Duodenal mucosa (tissue), 2 donors: Measurements from ENCODE around the gene CARS2.
"Not testable (repeated sequence)": the region's sequence is repeated elsewhere in the genome, so short reads cannot be mapped to it uniquely, and the experiment has no call there.

Experiments used
- H3K27ac ChIP-seq: one replicate; pipeline ENCODE4 v1.7.0; 2013; ENCODE audit warnings: low read depth, low read length
- H3K27me3 ChIP-seq, 2 donors: one replicate each; pipeline ENCODE4 v1.7.0; 2013; ENCODE audit warnings: low read length in 2 of 2, control low read depth in 1 of 2; ENCODE audit not compliant: insufficient read depth in 2 of 2, control insufficient read depth in 1 of 2
- H3K36me3 ChIP-seq, 2 donors: one replicate each; pipeline ENCODE4 v1.7.0; 2013; ENCODE audit warnings: low read length in 2 of 2, control low read depth in 1 of 2; ENCODE audit not compliant: insufficient read depth in 2 of 2, control insufficient read depth in 1 of 2
- H3K4me1 ChIP-seq, 2 donors: one replicate each; pipeline ENCODE4 v1.7.0; 2013; ENCODE audit warnings: low read length in 2 of 2, control low read depth in 1 of 2; ENCODE audit not compliant: insufficient read depth in 2 of 2, control insufficient read depth in 1 of 2
- H3K4me3 ChIP-seq, 2 donors: one replicate each; pipeline ENCODE4 v1.7.0; 2013; ENCODE audit warnings: low read length in 2 of 2, low read depth in 1 of 2
- H3K9ac ChIP-seq, 2 donors: one replicate each; pipeline ENCODE4 v1.7.0; 2013; ENCODE audit warnings: low read length in 2 of 2, low read depth in 1 of 2
- H3K9me3 ChIP-seq, 2 donors: one replicate each; pipeline ENCODE4 v1.7.0; 2013; ENCODE audit warnings: low read length in 2 of 2, control low read depth in 1 of 2; ENCODE audit not compliant: control insufficient read depth in 1 of 2

CARS2 gene

DNA sequence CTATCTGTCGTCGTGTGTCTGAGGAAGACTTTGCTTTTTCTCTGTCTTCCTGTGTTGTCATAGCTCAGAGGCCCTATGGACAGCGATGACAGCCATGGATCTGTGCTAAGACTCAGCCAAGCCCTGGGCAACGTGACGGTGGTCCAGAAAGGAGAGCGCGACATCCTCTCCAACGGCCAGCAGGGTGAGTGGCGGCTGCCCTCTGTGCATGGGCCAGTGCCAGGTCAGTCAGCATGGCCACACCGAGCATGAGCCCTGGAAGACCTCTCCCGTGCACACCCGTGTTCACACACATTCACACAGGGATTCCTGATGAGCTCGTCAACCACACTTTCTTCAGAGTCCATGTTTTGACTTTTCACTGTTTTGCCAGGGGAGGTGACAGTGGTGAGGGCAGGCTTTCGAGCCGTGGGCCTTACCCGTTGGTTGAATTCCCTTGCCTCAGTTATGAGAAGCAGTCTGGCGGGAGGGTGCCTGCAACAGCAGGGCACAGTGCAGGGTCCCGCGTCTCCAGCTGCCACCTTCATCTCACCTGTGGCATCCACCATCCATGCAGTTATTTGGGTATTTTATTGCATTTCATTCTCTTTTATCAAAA lies 70.4 kb downstream of the CARS2 start:
- Histone ChIP-seq H3K27ac (no peak overlapping the region), H3K27me3 (no peaks in the 10 kb centered on the region), H3K36me3 (peaks cover 65 to 76% of the 10 kb centered on the region in 2 donors), H3K9me3 (no peaks in the 10 kb centered on the region), H3K4me3 (no peak overlapping the region), H3K9ac (no peak overlapping the region), H3K4me1 (no peaks in the 10 kb centered on the region)

DNA sequence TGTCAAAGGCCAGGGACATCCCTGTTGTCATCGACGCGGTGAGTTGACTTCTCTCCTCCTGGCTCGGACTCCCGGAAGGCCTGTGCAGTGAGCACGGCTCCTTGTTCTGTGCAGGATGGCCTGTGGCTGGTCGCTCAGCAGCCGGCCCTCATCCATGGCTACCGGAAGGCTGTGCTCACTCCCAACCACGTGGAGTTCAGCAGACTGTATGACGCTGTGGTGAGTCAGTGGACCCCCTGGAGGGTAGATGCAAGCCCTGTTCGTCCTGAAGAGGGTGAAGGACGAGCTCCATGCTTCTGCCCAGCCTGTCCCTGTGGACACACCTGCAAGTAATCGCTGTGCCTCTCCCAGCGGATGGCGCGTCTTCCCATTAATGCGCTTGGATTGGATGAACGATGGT lies 71.4 kb downstream of the CARS2 start:
- Histone ChIP-seq H3K9me3 (no peaks in the 10 kb centered on the region), H3K27ac (no peak overlapping the region), H3K27me3 (no peaks in the 10 kb centered on the region), H3K36me3 (peaks cover 58 to 74% of the 10 kb centered on the region in 2 donors), H3K4me1 (no peaks in the 10 kb centered on the region), H3K4me3 (no peak overlapping the region), H3K9ac (no peak overlapping the region)

GRCh38 chr13:110633776-110634175 lies 72.1 kb downstream of the CARS2 start:
- no peaks in the 10 kb centered on the region for H3K4me1 ChIP-seq
- no peaks in the 10 kb centered on the region for H3K9me3 ChIP-seq

DNA sequence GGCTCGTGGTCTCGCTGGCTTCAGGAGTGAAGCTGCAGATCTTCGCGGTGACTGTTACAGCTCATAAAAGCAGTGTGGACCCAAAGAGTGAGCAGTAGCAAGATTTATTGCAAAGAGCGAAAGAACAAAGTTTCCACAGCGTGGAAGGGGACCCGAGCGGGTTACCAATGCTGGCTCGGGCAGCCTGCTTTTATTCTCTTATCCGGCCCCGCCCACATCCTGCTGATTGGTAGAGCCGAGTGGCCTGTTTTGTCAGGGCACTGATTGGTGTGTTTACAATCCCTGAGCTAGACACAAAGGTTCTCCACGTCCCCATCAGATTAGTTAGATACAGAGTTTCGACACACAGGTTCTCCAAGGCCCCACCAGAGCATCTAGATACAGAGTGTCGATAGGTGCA lies 73.7 kb downstream of the CARS2 start:
- H3K36me3 ChIP-seq, result peaks cover 47 to 74% of the 10 kb centered on the region in 2 donors
- H3K27me3 ChIP-seq, result not testable (repeated sequence)

More at GRCh38 chr13:110633776-110634175, 72.1 kb downstream of the CARS2 start:
- Histone ChIP-seq H3K4me3 (no peak overlapping the region), H3K27me3 (no peaks in the 10 kb centered on the region), H3K27ac (no peak overlapping the region), H3K9ac (no peak overlapping the region), H3K36me3 (peaks cover 50 to 74% of the 10 kb centered on the region in 2 donors)

GRCh38 chr13:110630566-110631119 lies 75.3 kb downstream of the CARS2 start:
- H3K4me1 ChIP-seq, result peaks cover 0 to 4% of the 10 kb centered on the region in 2 donors

More for the DNA sequence above, 73.7 kb downstream of the CARS2 start:
- not testable (repeated sequence) for H3K27ac ChIP-seq, H3K9me3 ChIP-seq, H3K4me3 ChIP-seq, H3K9ac ChIP-seq, H3K4me1 ChIP-seq

DNA sequence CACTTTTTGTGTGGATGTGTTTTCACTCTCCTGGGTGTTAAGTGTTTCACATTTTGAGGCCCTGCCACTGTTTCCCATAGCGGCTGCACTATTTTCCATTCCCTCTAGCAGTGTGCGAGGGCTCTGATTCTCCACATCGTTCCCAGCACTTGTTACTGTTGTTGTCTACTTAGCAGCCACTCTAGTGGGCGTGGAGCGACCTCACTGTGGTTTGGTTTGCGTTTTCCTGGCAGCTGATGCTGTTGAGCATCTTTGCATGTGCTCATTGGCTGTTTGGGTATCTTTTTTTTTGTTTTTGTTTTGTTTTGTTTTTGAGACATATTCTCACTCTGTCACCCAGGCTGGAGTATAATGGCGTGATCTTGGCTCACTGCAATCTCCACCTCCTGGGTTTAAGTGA lies 76.2 kb downstream of the CARS2 start:
- peaks cover 0 to 6% of the 10 kb centered on the region in 2 donors for H3K4me1 ChIP-seq
- no peaks in the 10 kb centered on the region for H3K27me3 ChIP-seq
- H3K9ac ChIP-seq, result no peak overlapping the region
- H3K27ac ChIP-seq, result no peak overlapping the region
- H3K9me3 ChIP-seq, result no peaks in the 10 kb centered on the region
- peaks cover 22 to 65% of the 10 kb centered on the region in 2 donors for H3K36me3 ChIP-seq
- H3K4me3 ChIP-seq, result no peak overlapping the region

More at GRCh38 chr13:110630566-110631119, 75.3 kb downstream of the CARS2 start:
- H3K36me3 ChIP-seq, result peaks cover 31 to 65% of the 10 kb centered on the region in 2 donors
- H3K9me3 ChIP-seq, result no peaks in the 10 kb centered on the region
- no peak overlapping the region for H3K4me3 ChIP-seq
- no peaks in the 10 kb centered on the region for H3K27me3 ChIP-seq
- no peak overlapping the region for H3K9ac ChIP-seq
- no peak overlapping the region for H3K27ac ChIP-seq

DNA sequence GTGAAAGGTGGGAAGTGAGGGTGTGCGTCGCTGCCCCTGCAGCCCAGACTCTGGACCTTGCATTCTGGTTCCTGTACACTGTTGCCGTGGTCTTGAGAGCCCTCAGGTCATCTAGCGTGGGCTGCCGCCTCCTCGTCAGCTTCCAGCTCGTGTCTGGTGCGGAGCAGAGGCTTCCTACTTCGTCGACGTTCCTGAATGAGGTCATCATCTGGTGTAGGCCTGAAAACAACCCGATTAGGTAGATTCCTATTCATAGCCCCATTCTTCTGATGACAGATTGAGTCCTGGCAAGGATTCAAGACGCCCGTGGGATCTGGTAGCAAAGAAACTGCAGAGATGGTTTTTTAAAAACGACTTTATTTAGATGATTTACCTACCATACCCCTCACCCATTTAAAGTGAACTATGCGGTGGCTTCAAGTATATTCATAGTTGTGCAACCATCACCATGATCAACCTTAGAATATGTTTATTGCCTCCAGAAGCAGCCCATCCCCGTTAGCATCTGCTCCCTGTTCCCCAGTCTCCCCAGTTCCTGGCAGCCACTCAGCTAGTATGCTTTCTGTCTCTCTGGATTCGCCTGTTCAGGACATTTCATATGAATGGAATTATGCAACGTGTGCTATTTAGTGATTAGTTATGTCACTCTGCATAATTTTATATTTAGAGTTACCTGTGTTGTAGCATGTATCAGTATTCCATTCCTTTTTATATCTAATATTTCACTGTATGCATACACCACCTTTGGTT lies 76.8 kb downstream of the CARS2 start:
- Histone ChIP-seq H3K27me3 (no peaks in the 10 kb centered on the region), H3K36me3 (peaks cover 16 to 62% of the 10 kb centered on the region in 2 donors), H3K9ac (no peak overlapping the region), H3K9me3 (no peaks in the 10 kb centered on the region), H3K4me3 (no peak overlapping the region), H3K4me1 (peaks cover 0 to 6% of the 10 kb centered on the region in 2 donors), H3K27ac (no peak overlapping the region)

DNA sequence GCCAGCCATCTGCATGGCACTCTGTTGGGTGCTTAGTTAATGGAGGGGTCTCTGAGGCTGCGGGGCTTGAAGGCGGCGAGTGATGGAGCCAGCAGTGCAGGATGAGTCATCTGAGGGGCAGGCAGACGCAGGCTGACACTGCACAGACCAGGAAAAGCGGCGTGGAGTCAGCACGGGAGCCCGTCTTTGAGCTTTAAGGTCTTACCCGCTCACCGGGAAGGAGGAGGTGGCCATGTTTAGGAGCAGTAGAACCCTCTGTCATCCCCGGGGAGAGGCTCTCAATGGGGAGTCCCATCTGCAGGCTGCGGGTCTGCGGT lies 77.5 kb downstream of the CARS2 start:
- Histone ChIP-seq H3K36me3 (peaks cover 14 to 63% of the 10 kb centered on the region in 2 donors), H3K27ac (no peak overlapping the region), H3K27me3 (no peaks in the 10 kb centered on the region), H3K9me3 (no peaks in the 10 kb centered on the region), H3K4me1 (peaks cover 0 to 6% of the 10 kb centered on the region in 2 donors), H3K4me3 (no peak overlapping the region), H3K9ac (no peak overlapping the region)

DNA sequence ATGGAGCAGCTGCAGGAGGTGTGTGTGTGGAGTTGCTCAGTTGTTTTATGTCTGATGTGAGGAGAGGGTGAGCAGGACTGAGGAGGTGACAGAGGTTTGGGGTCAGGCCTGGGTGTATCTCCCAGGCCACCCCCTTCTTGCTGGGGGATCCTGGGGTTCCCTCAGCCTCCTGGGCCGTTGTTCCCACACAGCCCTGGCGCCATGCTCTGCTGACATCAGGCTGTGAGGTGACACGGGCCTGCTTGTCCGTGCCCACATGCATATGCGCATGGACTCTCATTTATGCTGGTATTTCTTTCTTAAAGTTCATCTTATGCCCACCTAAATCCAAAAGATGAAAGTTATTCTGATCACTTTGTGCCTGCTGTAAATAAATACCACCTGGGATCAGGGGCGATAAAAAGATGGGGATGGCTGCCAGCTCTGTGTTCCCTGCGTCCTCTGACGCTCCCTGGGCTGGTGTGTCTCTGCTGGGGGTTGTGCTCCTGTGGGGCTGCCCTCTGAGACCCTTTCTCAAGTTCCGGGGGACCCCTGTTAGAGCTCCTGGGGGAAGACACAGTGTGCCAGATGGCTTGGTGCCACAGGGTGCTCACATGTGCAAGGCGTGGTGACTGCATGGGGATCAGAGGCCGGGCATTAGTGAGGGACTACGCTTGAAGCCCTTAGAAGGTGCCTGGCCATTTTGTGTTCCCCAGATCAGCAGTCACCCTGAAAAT lies 78.0 kb downstream of the CARS2 start:
- Histone ChIP-seq H3K4me1 (peaks cover 0 to 6% of the 10 kb centered on the region in 2 donors), H3K4me3 (no peak overlapping the region), H3K9ac (no peak overlapping the region), H3K9me3 (no peaks in the 10 kb centered on the region), H3K36me3 (peaks cover 19 to 68% of the 10 kb centered on the region in 2 donors), H3K27ac (no peak overlapping the region), H3K27me3 (no peaks in the 10 kb centered on the region)

GRCh38 chr13:110627351-110627750 lies 78.6 kb downstream of the CARS2 start:
- H3K9me3 ChIP-seq, result no peaks in the 10 kb centered on the region
- peaks cover 24 to 74% of the 10 kb centered on the region in 2 donors for H3K36me3 ChIP-seq
- no peaks in the 10 kb centered on the region for H3K27me3 ChIP-seq
- H3K4me1 ChIP-seq, result peaks cover 0 to 6% of the 10 kb centered on the region in 2 donors
- no peak overlapping the region for H3K4me3 ChIP-seq
- H3K27ac ChIP-seq, result no peak overlapping the region
- no peak overlapping the region for H3K9ac ChIP-seq
